ENCODE measurements around the gene CDH7.

Gene CDH7

DNA sequence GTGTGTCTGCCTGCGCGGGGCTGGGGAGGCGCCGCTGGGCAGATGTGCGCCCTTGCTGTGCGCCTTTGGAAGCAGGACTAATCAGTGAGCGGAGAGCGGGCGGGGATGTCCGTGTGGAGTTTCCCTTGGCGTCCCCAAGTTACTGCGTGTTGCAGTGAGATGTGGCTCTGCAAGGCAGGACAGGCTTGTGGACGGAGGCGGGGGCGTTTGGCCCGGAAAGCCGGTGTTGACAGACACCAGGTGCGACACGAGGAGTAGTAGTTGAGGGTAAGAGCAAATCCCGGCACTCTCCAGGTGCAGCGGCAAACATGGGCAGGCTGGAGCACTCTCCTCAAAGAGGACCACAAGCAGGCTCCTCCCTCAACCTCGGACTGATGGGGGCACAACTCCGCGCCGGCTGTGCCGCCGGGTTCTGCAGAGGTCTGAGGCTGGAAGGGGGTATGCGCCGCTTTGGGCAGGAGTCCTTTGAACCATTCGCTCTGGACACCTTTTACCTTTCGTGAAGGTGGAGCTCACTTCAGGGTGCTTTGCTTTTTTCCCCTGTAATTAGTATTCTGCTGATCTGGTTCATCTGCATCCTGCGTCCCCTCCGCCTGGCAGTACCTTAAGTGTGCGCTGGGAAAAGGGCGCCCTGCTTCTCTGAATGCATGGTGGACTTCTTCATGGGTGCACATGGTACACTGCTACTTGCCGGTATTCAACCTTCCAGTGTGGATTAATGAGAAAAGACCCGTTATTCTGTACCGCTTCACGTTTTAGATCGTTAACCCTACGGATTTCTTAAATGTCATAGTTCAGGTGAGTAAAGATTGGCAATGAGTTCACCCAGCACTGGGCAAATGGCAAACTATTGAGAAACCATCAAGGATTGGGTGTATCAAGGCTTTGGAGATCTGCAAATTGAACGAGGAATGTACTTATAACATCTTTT, 608 bp downstream of the CDH7 start:
- peaks cover 48% of the 10 kb centered on the region for H3K27me3 ChIP-seq (ENCODE audit: insufficient read depth, low read length)

DNA sequence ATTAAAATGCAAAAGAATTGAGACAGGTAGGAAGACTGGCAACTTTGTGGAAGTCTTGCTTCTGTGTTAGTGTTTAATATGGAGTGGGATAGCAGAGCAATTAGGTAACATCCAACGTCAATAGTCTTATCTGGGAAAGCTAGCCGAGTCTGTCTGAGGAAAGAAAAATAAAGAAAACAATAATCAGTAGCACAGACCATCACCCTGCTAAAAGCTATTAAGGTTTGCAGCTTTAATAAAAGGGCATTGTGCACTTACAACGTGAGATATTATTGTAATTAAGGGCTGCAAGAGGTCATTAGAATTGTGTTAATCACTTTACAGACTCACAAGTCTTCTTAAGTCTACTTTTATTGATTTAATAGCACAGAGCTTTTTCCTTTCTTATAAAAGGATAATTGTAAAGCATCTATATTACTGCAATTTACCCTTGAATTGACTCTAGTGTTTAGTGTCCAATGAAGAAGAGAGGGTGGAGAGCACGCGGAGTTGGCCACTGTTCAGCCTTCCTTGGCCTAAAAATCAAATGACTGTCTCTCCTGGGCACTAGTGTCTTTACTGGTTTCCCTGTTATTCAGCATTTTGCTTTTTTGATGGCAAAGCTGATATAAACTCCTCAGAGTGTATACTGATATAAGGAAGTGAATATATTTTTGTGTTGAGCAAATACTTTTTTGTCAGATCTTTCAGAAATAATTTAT, 2.0 kb downstream of the CDH7 start:
- Histone ChIP-seq H3K27ac (ENCODE audit: low read length) (no peak overlapping the region), H3K27me3 (ENCODE audit: insufficient read depth, low read length) (peaks cover 48% of the 10 kb centered on the region), H3K9me3 (ENCODE audit: insufficient read depth, low read depth, low read length) (no peaks in the 10 kb centered on the region), H3K36me3 (ENCODE audit: insufficient read depth, low read depth, low read length) (no peaks in the 10 kb centered on the region), H3K9ac (ENCODE audit: low read depth, low read length) (no peak overlapping the region), H3K4me3 (ENCODE audit: low read length) (no peak overlapping the region), H3K4me1 (ENCODE audit: insufficient read depth, low read length) (peaks cover 5% of the 10 kb centered on the region; the same call in 1 of the 2 replicates)

More for the DNA sequence above, 608 bp downstream of the CDH7 start:
- peaks cover 5% of the 10 kb centered on the region; the same call in 1 of the 2 replicates for H3K4me1 ChIP-seq (ENCODE audit: insufficient read depth, low read length)
- H3K27ac ChIP-seq (ENCODE audit: low read length) = no peak overlapping the region
- peak overlapping the region; percentile 70 for H3K4me3 ChIP-seq (ENCODE audit: low read length)
- H3K9ac ChIP-seq (ENCODE audit: low read depth, low read length) = no peak overlapping the region
- H3K36me3 ChIP-seq (ENCODE audit: insufficient read depth, low read depth, low read length) = no peaks in the 10 kb centered on the region
- no peaks in the 10 kb centered on the region for H3K9me3 ChIP-seq (ENCODE audit: insufficient read depth, low read depth, low read length)

DNA sequence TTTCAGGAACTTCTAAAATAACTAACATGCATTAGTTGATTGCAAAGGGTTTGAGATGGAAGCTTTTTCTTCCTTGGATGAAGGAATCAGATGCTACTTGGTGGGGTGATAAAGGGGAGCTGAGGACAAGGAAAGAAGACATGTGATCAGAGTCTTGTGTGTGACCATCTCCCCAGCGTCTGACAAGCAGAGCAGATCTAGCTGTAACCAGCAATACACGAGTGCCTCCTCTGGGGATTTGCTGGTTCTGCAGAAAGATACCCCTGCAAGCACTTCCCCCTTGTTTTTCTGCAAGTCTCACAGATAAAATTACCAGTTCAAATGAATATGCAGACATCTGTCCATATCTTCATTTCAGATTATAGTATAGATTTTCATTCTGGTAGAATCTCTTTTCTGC, 2.7 kb downstream of the CDH7 start:
- no peak overlapping the region for H3K27ac ChIP-seq (ENCODE audit: low read length)
- H3K9ac ChIP-seq (ENCODE audit: low read depth, low read length) = no peak overlapping the region
- H3K9me3 ChIP-seq (ENCODE audit: insufficient read depth, low read depth, low read length) = no peaks in the 10 kb centered on the region
- peaks cover 5% of the 10 kb centered on the region; the same call in 1 of the 2 replicates for H3K4me1 ChIP-seq (ENCODE audit: insufficient read depth, low read length)
- H3K4me3 ChIP-seq (ENCODE audit: low read length) = no peak overlapping the region
- H3K36me3 ChIP-seq (ENCODE audit: insufficient read depth, low read depth, low read length) = no peaks in the 10 kb centered on the region
- H3K27me3 ChIP-seq (ENCODE audit: insufficient read depth, low read length) = peaks cover 46% of the 10 kb centered on the region

DNA sequence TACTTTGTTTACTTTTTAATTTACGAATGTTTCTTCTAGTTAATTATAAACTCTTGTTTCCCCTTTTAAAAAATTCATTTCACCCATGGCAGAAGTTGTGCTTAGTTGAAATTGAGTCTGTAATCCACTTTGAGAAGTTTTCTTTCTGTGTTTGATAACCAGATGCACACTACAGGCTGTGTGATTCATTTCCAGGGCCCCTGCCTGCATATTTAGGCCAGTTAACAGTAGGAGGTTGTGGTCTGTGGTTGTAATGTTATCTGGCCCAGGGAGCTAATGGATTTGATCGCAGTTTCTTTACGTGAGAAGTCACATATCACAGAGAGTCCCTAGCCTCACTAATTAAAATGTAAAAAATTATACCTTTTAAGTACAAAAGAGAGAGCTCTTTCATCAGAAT, 3.3 kb downstream of the CDH7 start:
- H3K4me1 ChIP-seq (ENCODE audit: insufficient read depth, low read length) = peaks cover 5% of the 10 kb centered on the region; the same call in 1 of the 2 replicates
- no peak overlapping the region for H3K4me3 ChIP-seq (ENCODE audit: low read length)
- H3K9me3 ChIP-seq (ENCODE audit: insufficient read depth, low read depth, low read length) = no peaks in the 10 kb centered on the region
- H3K36me3 ChIP-seq (ENCODE audit: insufficient read depth, low read depth, low read length) = no peaks in the 10 kb centered on the region
- H3K27ac ChIP-seq (ENCODE audit: low read length) = no peak overlapping the region
- H3K9ac ChIP-seq (ENCODE audit: low read depth, low read length) = no peak overlapping the region
- H3K27me3 ChIP-seq (ENCODE audit: insufficient read depth, low read length) = peaks cover 39% of the 10 kb centered on the region

DNA sequence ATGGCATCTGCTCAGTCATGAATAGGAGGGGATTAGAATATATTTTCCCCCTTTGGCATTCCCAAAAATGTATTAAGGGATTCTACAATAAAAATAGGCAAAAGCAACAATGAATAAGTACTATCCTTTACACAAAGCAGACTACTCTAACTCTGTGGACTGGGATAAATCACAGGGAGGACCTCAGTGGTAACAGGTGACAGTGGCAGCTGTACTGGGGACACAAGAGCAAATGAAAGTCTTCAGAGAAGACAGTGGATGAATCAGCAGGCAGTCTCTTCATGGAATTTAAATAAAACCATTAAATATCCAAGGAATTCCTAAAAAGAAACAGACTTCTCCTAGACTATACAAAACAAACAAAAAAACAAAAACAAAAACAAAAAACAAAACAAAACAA, 4.8 kb downstream of the CDH7 start:
- no peaks in the 10 kb centered on the region for H3K36me3 ChIP-seq (ENCODE audit: insufficient read depth, low read depth, low read length)
- H3K9me3 ChIP-seq (ENCODE audit: insufficient read depth, low read depth, low read length) = no peaks in the 10 kb centered on the region
- H3K27me3 ChIP-seq (ENCODE audit: insufficient read depth, low read length) = peaks cover 28% of the 10 kb centered on the region
- H3K4me1 ChIP-seq (ENCODE audit: insufficient read depth, low read length) = peaks cover 5% of the 10 kb centered on the region; the same call in 1 of the 2 replicates
- no peak overlapping the region for H3K27ac ChIP-seq (ENCODE audit: low read length)
- H3K4me3 ChIP-seq (ENCODE audit: low read length) = no peak overlapping the region
- H3K9ac ChIP-seq (ENCODE audit: low read depth, low read length) = no peak overlapping the region

DNA sequence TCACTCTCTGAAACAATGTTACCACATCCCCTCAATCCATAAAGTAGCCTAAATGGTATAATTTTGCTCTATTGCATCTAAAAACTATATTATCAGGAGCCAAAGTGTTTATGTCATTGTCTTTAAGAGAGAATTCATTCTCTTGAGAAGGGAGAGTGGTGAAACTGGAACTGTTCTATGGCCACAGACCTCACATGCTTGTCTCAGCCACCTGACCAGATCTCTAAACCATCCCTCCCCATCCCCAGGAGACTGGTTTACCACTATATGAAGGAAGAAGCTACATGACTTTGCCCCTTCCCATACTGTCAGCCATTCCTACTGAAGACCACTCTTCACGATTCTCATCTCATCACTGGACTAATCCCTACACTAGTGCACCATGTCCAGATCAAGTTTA, 9.6 kb downstream of the CDH7 start:
- no peak overlapping the region for H3K9ac ChIP-seq (ENCODE audit: low read depth, low read length)
- no peaks in the 10 kb centered on the region for H3K9me3 ChIP-seq (ENCODE audit: insufficient read depth, low read depth, low read length)
- H3K27ac ChIP-seq (ENCODE audit: low read length) = no peak overlapping the region
- no peaks in the 10 kb centered on the region for H3K36me3 ChIP-seq (ENCODE audit: insufficient read depth, low read depth, low read length)
- no peaks in the 10 kb centered on the region for H3K27me3 ChIP-seq (ENCODE audit: insufficient read depth, low read length)
- H3K4me1 ChIP-seq (ENCODE audit: insufficient read depth, low read length) = no peaks in the 10 kb centered on the region; the same call in 1 of the 2 replicates
- H3K4me3 ChIP-seq (ENCODE audit: low read length) = no peak overlapping the region

DNA sequence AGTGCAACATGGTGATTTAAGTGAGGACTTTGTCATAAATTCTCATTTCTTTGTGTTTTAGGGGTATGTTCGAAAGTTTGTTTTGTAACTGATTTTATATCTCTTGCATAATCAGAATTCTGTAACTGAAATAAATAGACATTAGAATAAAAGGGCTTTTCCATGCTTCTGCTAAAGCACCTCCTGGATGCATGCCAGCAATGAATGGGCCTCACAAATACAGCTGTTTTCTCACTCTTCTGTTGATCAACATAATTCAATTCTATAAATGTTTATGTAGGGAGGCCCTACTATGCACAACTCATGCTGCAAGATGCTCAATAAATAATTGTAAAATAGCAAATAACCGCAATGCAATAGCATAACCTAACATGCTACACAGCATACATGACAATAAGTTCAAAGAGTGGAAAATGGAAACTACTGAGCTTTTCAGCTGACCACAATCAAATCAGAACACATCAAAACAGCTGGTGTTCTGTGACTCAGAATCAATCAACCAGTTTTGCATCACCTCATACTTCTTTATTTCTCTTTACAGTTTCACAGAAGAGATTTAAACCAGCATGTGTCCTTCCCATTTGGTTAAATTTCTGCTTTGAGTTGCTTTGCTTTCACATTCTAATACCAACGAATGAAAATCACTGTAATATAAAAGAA, 11.0 kb downstream of the CDH7 start:
- no peaks in the 10 kb centered on the region; the same call in 1 of the 2 replicates for H3K4me1 ChIP-seq (ENCODE audit: insufficient read depth, low read length)
- H3K27ac ChIP-seq (ENCODE audit: low read length) = no peak overlapping the region
- no peaks in the 10 kb centered on the region for H3K36me3 ChIP-seq (ENCODE audit: insufficient read depth, low read depth, low read length)
- no peak overlapping the region for H3K4me3 ChIP-seq (ENCODE audit: low read length)
- no peak overlapping the region for H3K9ac ChIP-seq (ENCODE audit: low read depth, low read length)
- H3K9me3 ChIP-seq (ENCODE audit: insufficient read depth, low read depth, low read length) = no peaks in the 10 kb centered on the region
- no peaks in the 10 kb centered on the region for H3K27me3 ChIP-seq (ENCODE audit: insufficient read depth, low read length)

DNA sequence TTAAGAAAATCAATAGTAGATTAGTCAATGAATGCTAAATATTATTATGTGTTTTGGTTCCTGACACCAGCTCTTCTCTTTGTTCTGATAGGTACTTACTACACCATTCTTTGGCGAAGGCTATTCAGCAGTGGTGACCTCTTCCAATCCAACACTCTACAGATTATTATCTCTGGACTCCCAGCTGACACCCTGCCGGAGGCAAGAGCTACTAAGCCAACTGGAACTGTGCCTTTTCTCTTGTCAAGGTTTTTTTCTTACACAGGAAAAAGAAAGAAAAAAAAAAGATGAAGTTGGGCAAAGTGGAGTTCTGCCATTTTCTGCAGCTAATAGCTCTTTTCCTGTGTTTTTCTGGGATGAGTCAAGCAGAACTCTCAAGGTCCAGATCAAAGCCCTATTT, 11.7 kb downstream of the CDH7 start:
- H3K36me3 ChIP-seq (ENCODE audit: insufficient read depth, low read depth, low read length) = no peaks in the 10 kb centered on the region
- H3K27me3 ChIP-seq (ENCODE audit: insufficient read depth, low read length) = no peaks in the 10 kb centered on the region
- H3K9ac ChIP-seq (ENCODE audit: low read depth, low read length) = no peak overlapping the region
- no peak overlapping the region for H3K4me3 ChIP-seq (ENCODE audit: low read length)
- H3K9me3 ChIP-seq (ENCODE audit: insufficient read depth, low read depth, low read length) = no peaks in the 10 kb centered on the region
- H3K4me1 ChIP-seq (ENCODE audit: insufficient read depth, low read length) = no peaks in the 10 kb centered on the region
- H3K27ac ChIP-seq (ENCODE audit: low read length) = no peak overlapping the region

DNA sequence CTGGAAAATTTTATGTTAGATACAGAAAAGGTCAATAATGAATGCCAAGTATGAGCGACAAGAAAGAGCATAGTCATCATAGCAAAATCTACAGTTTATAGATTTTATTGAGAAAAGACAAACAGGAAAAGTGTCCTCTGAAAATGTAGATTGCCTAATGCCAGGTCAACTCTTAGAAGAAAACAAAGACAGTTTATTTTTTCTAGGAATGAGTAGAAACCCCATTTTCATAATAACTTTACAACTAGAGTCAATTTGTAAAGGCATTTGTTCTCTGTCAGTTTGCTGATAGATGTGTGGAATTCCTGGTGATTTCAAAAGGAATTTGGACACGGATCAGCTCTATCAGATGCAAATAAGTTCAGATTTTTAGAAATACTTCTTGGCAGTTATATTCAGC, 16.6 kb downstream of the CDH7 start:
- H3K36me3 ChIP-seq (ENCODE audit: insufficient read depth, low read depth, low read length) = no peaks in the 10 kb centered on the region
- no peaks in the 10 kb centered on the region for H3K27me3 ChIP-seq (ENCODE audit: insufficient read depth, low read length)
- H3K27ac ChIP-seq (ENCODE audit: low read length) = no peak overlapping the region
- H3K9me3 ChIP-seq (ENCODE audit: insufficient read depth, low read depth, low read length) = no peaks in the 10 kb centered on the region
- no peak overlapping the region for H3K9ac ChIP-seq (ENCODE audit: low read depth, low read length)
- H3K4me1 ChIP-seq (ENCODE audit: insufficient read depth, low read length) = no peaks in the 10 kb centered on the region
- no peak overlapping the region for H3K4me3 ChIP-seq (ENCODE audit: low read length)

DNA sequence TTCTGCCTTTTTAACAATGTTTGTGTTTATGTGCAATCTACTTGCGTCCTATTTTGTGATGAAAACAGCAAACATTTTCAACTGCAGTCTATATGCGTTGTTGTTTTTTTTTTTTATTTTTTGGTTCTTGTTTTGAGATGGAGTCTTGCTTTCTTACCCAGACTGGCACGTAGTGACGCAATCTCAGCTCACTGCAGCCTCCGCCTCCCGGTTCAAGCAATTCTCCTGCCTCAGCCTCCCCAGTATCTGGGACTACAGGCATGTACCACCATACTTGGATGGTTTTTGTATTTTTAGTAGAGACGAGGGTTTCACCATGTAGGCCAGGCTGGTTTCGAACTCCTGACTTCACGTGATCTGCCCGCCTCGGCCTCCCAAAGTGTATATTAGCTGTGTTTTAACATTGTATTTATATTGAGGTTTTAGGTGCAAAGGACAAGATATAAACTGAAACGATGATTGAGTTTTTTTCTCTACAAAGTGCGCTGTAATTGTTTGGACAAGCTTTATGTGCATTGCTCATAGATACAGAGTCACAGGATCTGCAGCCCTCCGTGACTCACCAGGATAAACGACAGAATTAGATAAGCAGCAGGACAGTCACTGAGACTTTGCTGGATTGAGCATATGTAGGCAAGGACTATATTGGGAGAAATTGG, 17.4 kb downstream of the CDH7 start:
- no peaks in the 10 kb centered on the region for H3K9me3 ChIP-seq (ENCODE audit: insufficient read depth, low read depth, low read length)
- H3K27ac ChIP-seq (ENCODE audit: low read length) = no peak overlapping the region
- no peak overlapping the region for H3K9ac ChIP-seq (ENCODE audit: low read depth, low read length)
- H3K27me3 ChIP-seq (ENCODE audit: insufficient read depth, low read length) = no peaks in the 10 kb centered on the region
- no peaks in the 10 kb centered on the region for H3K4me1 ChIP-seq (ENCODE audit: insufficient read depth, low read length)
- H3K36me3 ChIP-seq (ENCODE audit: insufficient read depth, low read depth, low read length) = no peaks in the 10 kb centered on the region
- no peak overlapping the region for H3K4me3 ChIP-seq (ENCODE audit: low read length)

DNA sequence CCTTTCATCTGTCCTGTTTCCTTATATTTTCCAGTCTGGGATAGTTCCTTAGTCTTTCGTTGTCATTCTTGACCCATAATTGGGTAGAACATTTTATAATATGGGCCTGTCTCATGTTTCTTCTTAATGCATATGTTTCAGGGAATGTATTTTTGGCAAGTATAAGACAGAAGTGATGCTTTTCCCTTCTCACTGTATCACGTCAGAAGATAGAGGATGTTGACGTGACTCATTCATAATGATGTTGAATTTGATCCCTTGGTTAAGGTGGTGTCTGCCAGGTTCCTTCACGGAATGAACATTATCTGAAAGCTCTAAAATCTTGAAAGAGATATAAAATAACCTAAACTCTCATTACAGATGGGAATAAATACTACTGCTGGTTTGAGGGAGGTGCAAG, 18.8 kb downstream of the CDH7 start:
- H3K27me3 ChIP-seq (ENCODE audit: insufficient read depth, low read length) = no peaks in the 10 kb centered on the region
- no peaks in the 10 kb centered on the region for H3K4me1 ChIP-seq (ENCODE audit: insufficient read depth, low read length)
- no peak overlapping the region for H3K27ac ChIP-seq (ENCODE audit: low read length)
- no peak overlapping the region for H3K9ac ChIP-seq (ENCODE audit: low read depth, low read length)
- no peaks in the 10 kb centered on the region for H3K9me3 ChIP-seq (ENCODE audit: insufficient read depth, low read depth, low read length)
- no peaks in the 10 kb centered on the region for H3K36me3 ChIP-seq (ENCODE audit: insufficient read depth, low read depth, low read length)
- H3K4me3 ChIP-seq (ENCODE audit: low read length) = no peak overlapping the region
